Right lobe of liver (tissue), 6 donors: ENCODE results near the gene ASGR2. TPM values are rescaled to one million over a fixed set of nuclear protein-coding genes. Genes with fewer than 3 reads are reported as not detected.
"Not testable (repeated sequence)": the region's sequence is repeated elsewhere in the genome, so short reads cannot be mapped to it uniquely, and the experiment has no call there.

Experiments used
- ATAC-seq, 4 donors: fragments of 200-7000 bp; cut with Tn5 transposase; one replicate each; pipeline ENCODE4 v1.9.1; 2020; ENCODE audit warnings: mild to moderate bottlenecking in 4 of 4, moderate library complexity in 4 of 4
- DNase-seq, 3 donors: peaks; one replicate each; pipeline ENCODE4 v3.0.0-alpha.2; 2020
- H3K27ac ChIP-seq, 3 donors: fragments of 200-600 bp; one replicate each; pipeline ENCODE4 v1.8.0; 2022
- H3K27me3 ChIP-seq, 2 donors: fragments of 200-600 bp; one replicate each; pipeline ENCODE4 v1.8.0; 2022
- H3K36me3 ChIP-seq, 4 donors: fragments of 200-600 bp; sonication (generic) in 1 of 4; one replicate each; pipeline versions ENCODE4 v1.5.1 to v1.8.0; 2017 to 2022; ENCODE audit warnings: control low read depth in 1 of 4
- H3K4me1 ChIP-seq, 4 donors: fragments of 200-600 bp; sonication (generic) in 1 of 4; one replicate each; pipeline versions ENCODE4 v1.5.1 to v1.8.0; 2017 to 2022; ENCODE audit warnings: control low read depth in 1 of 4
- H3K4me3 ChIP-seq, 3 donors: fragments of 200-600 bp; one replicate each; pipeline ENCODE4 v1.8.0; 2022
- H3K9me3 ChIP-seq, 4 donors: fragments of 200-600 bp; sonication (generic) in 1 of 4; one replicate each; pipeline versions ENCODE4 v1.5.1 to v1.8.0; 2017 to 2022; ENCODE audit warnings: control low read depth in 1 of 4
- POLR2A ChIP-seq: fragments of 450-650 bp; IDR thresholded peaks from one replicate; pipeline ENCODE4 v1.6.1; 2017; ENCODE audit warnings: antibody characterized with exemption, mild to moderate bottlenecking
- WGBS: methylation state at CpG from one replicate; pipeline ENCODE4 v1.1.6; 2018; ENCODE audit warnings: low coverage, low lambda C conversion rate; ENCODE audit not compliant: insufficient coverage; ENCODE audit errors: missing lambda C conversion rate; 5-methylcytosine and 5-hydroxymethylcytosine counted together
- intact Hi-C, 2 donors: fragments of 100-400 bp; cut with DNase I; formaldehyde crosslinking; loops; one replicate each; pipeline versions ENCODE4 v1.11.2 to v1.14.1; 2022
- total RNA-seq, 6 experiments: library from RNA; depleted of rRNA in 2 of 6; stranded (reverse); fragments of >200 nt in 2 of 6; fragmentation: NEBNext Ultra II Directional in 3 of 6; extraction: Animal tissue kit (Norgen Biotek cat#: 25700) in 3 of 6; gene quantifications; one replicate each; pipeline versions ENCODE4 v1.1.0 to v1.2.4, GENCODE V29; 2016 to 2023
- TF ChIP-seq, protein P1 (sequence below), 4 donors: fragments of 200-600 bp in 3 of 4; fragments of 450-650 bp in 1 of 4; IDR thresholded peaks; one replicate each; pipeline versions ENCODE4 v1.5.1 to v1.8.0; 2016 to 2022; ENCODE audit warnings: antibody characterized with exemption in 4 of 4, mild to moderate bottlenecking in 2 of 4
- donor health status: DM: no; HTN: yes; CAD: no.
- donor health status: DM: no; HTN: no; CAD: no.
- donor health status: DM: no; HTN: no; CAD: no.
- donor health status: DM: no; HTN: yes; CAD: no.
- donor health status: DM: no; HTN: yes; CAD: no.

ASGR2 gene
- total RNA-seq, 6 experiments from 2014 or later: 412 to 553 (median 461) TPM

GRCh38 chr17:7107795-7108559 is 6.6 kb downstream of the ASGR2 start:
- DNase-seq: peak in 1 of 3 donors; percentile 45
- Histone ChIP-seq H3K4me1 (peaks cover 0 to 25% (median 8%) of the 10 kb centered on the region in 4 donors), H3K27me3 (no peaks in the 10 kb centered on the region), H3K9me3 (no peaks in the 10 kb centered on the region), H3K36me3 (peaks cover 0 to 38% (median 7%) of the 10 kb centered on the region in 4 donors), H3K27ac (no peak overlapping the region), H3K4me3 (no peak overlapping the region)
- TF ChIP-seq, protein P1, sequence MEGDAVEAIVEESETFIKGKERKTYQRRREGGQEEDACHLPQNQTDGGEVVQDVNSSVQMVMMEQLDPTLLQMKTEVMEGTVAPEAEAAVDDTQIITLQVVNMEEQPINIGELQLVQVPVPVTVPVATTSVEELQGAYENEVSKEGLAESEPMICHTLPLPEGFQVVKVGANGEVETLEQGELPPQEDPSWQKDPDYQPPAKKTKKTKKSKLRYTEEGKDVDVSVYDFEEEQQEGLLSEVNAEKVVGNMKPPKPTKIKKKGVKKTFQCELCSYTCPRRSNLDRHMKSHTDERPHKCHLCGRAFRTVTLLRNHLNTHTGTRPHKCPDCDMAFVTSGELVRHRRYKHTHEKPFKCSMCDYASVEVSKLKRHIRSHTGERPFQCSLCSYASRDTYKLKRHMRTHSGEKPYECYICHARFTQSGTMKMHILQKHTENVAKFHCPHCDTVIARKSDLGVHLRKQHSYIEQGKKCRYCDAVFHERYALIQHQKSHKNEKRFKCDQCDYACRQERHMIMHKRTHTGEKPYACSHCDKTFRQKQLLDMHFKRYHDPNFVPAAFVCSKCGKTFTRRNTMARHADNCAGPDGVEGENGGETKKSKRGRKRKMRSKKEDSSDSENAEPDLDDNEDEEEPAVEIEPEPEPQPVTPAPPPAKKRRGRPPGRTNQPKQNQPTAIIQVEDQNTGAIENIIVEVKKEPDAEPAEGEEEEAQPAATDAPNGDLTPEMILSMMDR (IDR thresholded peaks at IDR 0.05): no peak
- TF ChIP-seq POLR2A: no peak
- ATAC-seq: no peak
- 75% methylated on average over 15 of the region's 32 CpGs for WGBS
- intact Hi-C loops: no loop called here

GRCh38 chr17:7107012-7107754 is 7.4 kb downstream of the ASGR2 start:
- DNase-seq: peak in 1 of 3 donors; percentile 46
- H3K4me3 ChIP-seq: no peak overlapping the region
- H3K36me3 ChIP-seq: peaks cover 0 to 39% (median 11%) of the 10 kb centered on the region in 4 donors
- H3K9me3 ChIP-seq: no peaks in the 10 kb centered on the region
- WGBS: 92% methylated on average over 6 of the region's 20 CpGs
- TF ChIP-seq, protein P1 (IDR thresholded peaks at IDR 0.05): no peak
- TF ChIP-seq POLR2A: no peak
- H3K27me3 ChIP-seq: no peaks in the 10 kb centered on the region
- peak in 1 of 4 donors; percentile 9 for ATAC-seq
- intact Hi-C loops: no loop called here
- H3K4me1 ChIP-seq: peaks cover 0 to 23% (median 7%) of the 10 kb centered on the region in 4 donors
- H3K27ac ChIP-seq: no peak overlapping the region

GRCh38 chr17:7102421-7102820 is 12.2 kb downstream of the ASGR2 start:
- peaks cover 0 to 11% (median 0%) of the 10 kb centered on the region in 4 donors for H3K4me1 ChIP-seq
- TF ChIP-seq, protein P1 (IDR thresholded peaks at IDR 0.05): no peak
- no peak for TF ChIP-seq POLR2A
- peak in 1 of 3 donors; percentile 29 for DNase-seq
- no peaks in the 10 kb centered on the region for H3K9me3 ChIP-seq
- intact Hi-C loops: no loop called here
- peaks cover 0 to 44% (median 18%) of the 10 kb centered on the region in 4 donors for H3K36me3 ChIP-seq
- no peaks in the 10 kb centered on the region for H3K27me3 ChIP-seq
- no peak for ATAC-seq
- no peak overlapping the region for H3K27ac ChIP-seq
- WGBS: 92% methylated on average over 5 of the region's 6 CpGs
- no peak overlapping the region for H3K4me3 ChIP-seq

GRCh38 chr17:7101531-7101930 is 13.1 kb downstream of the ASGR2 start:
- no peak overlapping the region for H3K27ac ChIP-seq
- peaks cover 0 to 11% (median 0%) of the 10 kb centered on the region in 4 donors for H3K4me1 ChIP-seq
- no peak for DNase-seq
- intact Hi-C loops: no loop called here
- TF ChIP-seq POLR2A: no peak
- TF ChIP-seq, protein P1 (IDR thresholded peaks at IDR 0.05): no peak
- H3K27me3 ChIP-seq: no peaks in the 10 kb centered on the region
- no peaks in the 10 kb centered on the region for H3K9me3 ChIP-seq
- H3K4me3 ChIP-seq: no peak overlapping the region
- H3K36me3 ChIP-seq: peaks cover 0 to 36% (median 14%) of the 10 kb centered on the region in 4 donors
- 82% methylated on average over 13 of the region's 14 CpGs for WGBS
- peak in 3 of 4 donors; percentile 8 to 31 (median 15) for ATAC-seq

GRCh38 chr17:7100641-7101379 is 13.8 kb downstream of the ASGR2 start:
- peak in 1 of 3 donors; percentile 52 for DNase-seq
- ATAC-seq, H3K9me3 ChIP-seq, H3K4me3 ChIP-seq, intact Hi-C loops, H3K27me3 ChIP-seq, H3K27ac ChIP-seq: not testable (repeated sequence)
- H3K36me3 ChIP-seq: peaks cover 0 to 30% (median 14%) of the 10 kb centered on the region in 4 donors
- WGBS: 96% methylated on average over 18 of the region's 50 CpGs
- H3K4me1 ChIP-seq: peaks cover 0 to 11% (median 0%) of the 10 kb centered on the region in 4 donors
